Embryonic facial prominence (tissue), 1 donor: ENCODE data around the gene ADCY2.
A peak's percentile ranks its signal among the peaks of the same experiment; 100 is the strongest.

Source experiments
- DNase-seq: peaks from one replicate; pipeline ENCODE4 v3.0.0-alpha.2; 2016; ENCODE audit errors: extremely low spot score

ADCY2 gene

DNA sequence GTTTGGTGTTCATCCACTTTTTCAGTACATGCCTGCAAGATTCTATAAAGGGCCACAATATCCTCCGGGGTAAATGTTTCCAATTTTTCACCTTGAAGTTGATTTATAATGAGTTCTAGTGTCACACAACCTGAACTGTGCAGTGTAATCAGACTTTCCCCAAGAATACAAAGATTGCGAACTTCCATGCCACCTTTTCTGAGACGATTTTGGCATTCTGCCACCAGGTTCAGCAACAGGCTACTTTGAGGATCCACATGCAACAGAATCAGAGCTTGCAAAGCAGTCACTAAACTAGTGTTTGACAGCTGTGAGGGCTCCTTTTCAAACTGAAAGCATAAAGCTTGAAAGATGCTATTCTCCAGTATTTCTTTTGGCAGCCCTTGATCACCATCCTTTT is 471.3 kb downstream of the ADCY2 start:
- DNase-seq, result no peak

DNA sequence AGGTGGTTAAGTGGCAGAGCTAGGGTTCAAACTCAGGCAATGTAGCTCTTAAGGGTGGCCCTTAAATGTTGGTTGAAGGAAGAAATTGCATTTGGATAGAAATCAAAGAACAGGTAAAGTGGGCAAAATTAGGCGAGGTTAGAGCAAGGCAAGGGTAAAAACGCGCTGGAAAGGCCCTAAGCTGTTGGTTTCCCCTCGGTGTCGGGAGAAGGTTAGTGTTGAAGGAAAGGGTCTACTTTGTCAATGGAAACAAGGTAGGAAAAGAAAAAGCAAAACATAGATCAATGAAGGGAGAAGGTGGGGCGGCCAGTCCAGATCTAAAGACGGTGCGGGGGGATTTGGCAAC is 472.5 kb downstream of the ADCY2 start:
- DNase-seq, result no peak

GRCh38 chr5:7868773-7869473 is 473.0 kb downstream of the ADCY2 start, which contains the start of the genes FASTKD3 and MTRR:
Gene FASTKD3 (minus strand): TSS chr5:7869031. CDS start chr5:7868083, 948 bp downstream.
Gene MTRR (plus strand): TSS chr5:7869148. CDS start chr5:7870795, 1,647 bp downstream.
- peak; percentile 84 for DNase-seq

DNA sequence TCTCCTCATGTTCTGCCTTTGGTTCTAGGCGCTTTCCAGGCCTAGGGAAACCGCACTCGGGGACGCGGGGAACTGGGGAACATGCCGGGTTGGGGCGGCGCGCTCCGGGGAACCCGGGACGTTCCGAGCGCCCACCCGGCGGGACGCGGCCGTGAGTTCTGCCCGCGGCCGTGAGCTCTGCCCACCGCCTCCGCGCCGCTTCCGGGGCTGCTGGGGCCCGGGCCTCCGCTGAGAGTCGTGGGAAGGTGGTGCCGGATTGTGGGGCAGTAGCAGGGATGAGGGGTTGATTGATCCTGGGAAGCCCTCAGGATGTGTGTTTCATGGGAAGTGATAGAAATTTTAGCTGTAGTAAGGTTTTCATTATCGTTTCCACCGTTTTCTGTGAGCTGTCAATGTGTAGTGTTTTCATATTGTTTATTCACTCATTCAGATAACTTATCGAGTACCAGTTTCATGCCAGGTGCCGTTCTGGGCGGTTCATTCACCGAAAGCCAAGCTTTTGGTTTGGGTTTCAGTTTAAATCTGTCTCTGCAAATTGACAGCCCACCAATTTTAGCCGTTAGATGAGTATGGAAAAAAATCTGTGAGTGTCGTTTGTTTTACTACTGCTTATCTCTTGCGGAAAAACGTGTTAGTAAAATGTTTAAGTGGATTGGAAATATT is 473.7 kb downstream of the ADCY2 start:
- DNase-seq, result no peak

GRCh38 chr5:7871653-7872052 is 475.7 kb downstream of the ADCY2 start:
- DNase-seq, result no peak

DNA sequence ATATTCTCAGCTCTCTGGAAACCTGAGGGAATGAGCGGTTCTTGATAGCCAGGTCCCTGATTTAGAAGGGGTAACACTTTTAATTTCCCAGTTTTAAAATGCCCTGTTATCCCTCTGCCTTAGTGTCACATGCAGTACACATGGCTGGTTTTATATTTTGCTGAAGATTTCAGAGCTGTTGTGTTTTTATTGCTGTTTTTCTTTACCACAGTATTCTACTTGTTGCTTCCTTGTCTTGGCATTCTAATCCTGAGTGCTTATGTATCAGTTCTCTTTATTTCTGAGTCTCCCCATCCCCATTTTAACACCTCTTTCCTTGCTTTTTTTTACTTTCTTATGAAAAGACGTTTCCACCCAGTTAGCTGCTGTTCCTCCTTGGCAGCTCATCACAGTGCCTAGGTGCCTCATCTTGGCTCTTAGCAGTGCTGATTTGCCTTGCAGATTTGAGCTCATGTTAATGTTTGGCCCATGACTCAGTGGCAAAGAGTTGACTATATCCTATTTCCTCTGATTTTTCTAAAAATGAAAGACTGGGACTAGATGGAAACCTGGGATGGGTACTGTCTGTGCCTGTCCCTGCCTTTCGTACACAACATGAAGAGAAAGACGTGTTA is 476.7 kb downstream of the ADCY2 start:
- no peak for DNase-seq

- DNase-seq, result no peak
Observed at GRCh38 chr5:7873216-7873615, 477.3 kb downstream of the ADCY2 start.

- no peak for DNase-seq
Observed at GRCh38 chr5:7874639-7875038, 478.7 kb downstream of the ADCY2 start.

GRCh38 chr5:7875151-7875550 is 479.2 kb downstream of the ADCY2 start:
- no peak for DNase-seq

GRCh38 chr5:7876867-7877266 is 480.9 kb downstream of the ADCY2 start:
- DNase-seq, result no peak

GRCh38 chr5:7877851-7878250 is 481.9 kb downstream of the ADCY2 start:
- no peak for DNase-seq

- no peak for DNase-seq
Observed at GRCh38 chr5:7878381-7878873, 482.5 kb downstream of the ADCY2 start.
